ENCODE results near the gene FHIT.
"Not testable (repeated sequence)": the region's sequence is repeated elsewhere in the genome, so short reads cannot be mapped to it uniquely, and the experiment has no call there.

FHIT gene

GRCh38 chr3:59829527-59829926 is 1421.7 kb downstream of the FHIT start:
- DNase-seq: no peak

GRCh38 chr3:59824876-59825275 is 1426.4 kb downstream of the FHIT start:
- no peak for DNase-seq

- no peak for DNase-seq
Measured at GRCh38 chr3:59821274-59821673, 1430.0 kb downstream of the FHIT start.

GRCh38 chr3:59820352-59820934 is 1430.8 kb downstream of the FHIT start:
- DNase-seq: no peak

GRCh38 chr3:59818919-59819300 is 1432.3 kb downstream of the FHIT start:
- DNase-seq: no peak

- no peak for DNase-seq
Measured at GRCh38 chr3:59818033-59818918, 1433.0 kb downstream of the FHIT start.

- no peak for DNase-seq
Measured at GRCh38 chr3:59817511-59817910, 1433.7 kb downstream of the FHIT start.

GRCh38 chr3:59816312-59816711 is 1434.9 kb downstream of the FHIT start:
- DNase-seq: no peak

GRCh38 chr3:59813148-59813538 is 1438.1 kb downstream of the FHIT start:
- no peak for DNase-seq

- no peak for DNase-seq
Measured at GRCh38 chr3:59812237-59813147, 1438.8 kb downstream of the FHIT start.

GRCh38 chr3:59811160-59811559 is 1440.1 kb downstream of the FHIT start:
- no peak for DNase-seq

GRCh38 chr3:59810606-59811005 is 1440.6 kb downstream of the FHIT start:
- no peak for DNase-seq

GRCh38 chr3:59809710-59810444 is 1441.4 kb downstream of the FHIT start:
- no peak for DNase-seq

GRCh38 chr3:59809016-59809415 is 1442.2 kb downstream of the FHIT start:
- DNase-seq: no peak

- DNase-seq: no peak
Measured at GRCh38 chr3:59808446-59808845, 1442.8 kb downstream of the FHIT start.

GRCh38 chr3:59803268-59803667 is 1448.0 kb downstream of the FHIT start:
- DNase-seq: no peak

GRCh38 chr3:59802453-59802852 is 1448.8 kb downstream of the FHIT start:
- DNase-seq: not testable (repeated sequence)

- no peak for DNase-seq
Measured at GRCh38 chr3:59802045-59802444, 1449.2 kb downstream of the FHIT start.

GRCh38 chr3:59800481-59800880 is 1450.8 kb downstream of the FHIT start:
- no peak for DNase-seq

- DNase-seq: no peak
Measured at GRCh38 chr3:59798372-59799086, 1452.7 kb downstream of the FHIT start.

- DNase-seq: no peak
Measured at GRCh38 chr3:59797533-59797932, 1453.7 kb downstream of the FHIT start.

- DNase-seq: no peak
Measured at GRCh38 chr3:59796456-59796855, 1454.8 kb downstream of the FHIT start.
